GM23338 (cell line): ENCODE results near the gene ZFHX3. TPM values are rescaled to one million over a fixed set of nuclear protein-coding genes. Genes with fewer than 3 reads are reported as not detected.

Experiments
- CTCF ChIP-seq, 2 experiments: fragments of 200-600 bp in 1 of 2; sonication (generic) in 1 of 2; conservative IDR thresholded peaks; 2 replicates each; pipeline versions ENCODE4 v1.5.1 to v1.6.1; 2016 to 2017; ENCODE audit warnings: antibody characterized with exemption in 2 of 2, low read depth in 2 of 2, mild to moderate bottlenecking in 2 of 2, moderate library complexity in 1 of 2
- EZH2 ChIP-seq: fragments of 200-600 bp; sonication (generic); IDR thresholded peaks from one replicate; pipeline ENCODE4 v1.8.0; 2017; ENCODE audit warnings: antibody characterized with exemption, mild to moderate bottlenecking, low read depth; ENCODE audit not compliant: unreplicated experiment
- EZH2phosphoT487 ChIP-seq: fragments of 200-600 bp; sonication (generic); IDR thresholded peaks from one replicate; pipeline ENCODE4 v1.8.1; 2018; ENCODE audit warnings: antibody characterized with exemption; ENCODE audit not compliant: unreplicated experiment
- NANOG ChIP-seq: IDR thresholded peaks from 2 replicates; pipeline ENCODE4 v1.6.1; 2016; ENCODE audit warnings: antibody characterized with exemption, borderline replicate concordance
- POLR2AphosphoS5 ChIP-seq: IDR thresholded peaks from 2 replicates; pipeline ENCODE4 v1.6.1; 2016; ENCODE audit warnings: antibody characterized with exemption, low read depth
- STAT1 ChIP-seq: IDR thresholded peaks from one replicate; pipeline ENCODE4 v1.6.1; 2016; ENCODE audit warnings: antibody characterized with exemption; ENCODE audit not compliant: unreplicated experiment
- ZNF331 ChIP-seq: fragments of 250-450 bp; sonication (Bioruptor Pico); IDR thresholded peaks from 2 replicates; pipeline ENCODE4 v1.5.0; 2020; ENCODE audit warnings: low read depth, mild to moderate bottlenecking, moderate library complexity
- ZNF462 ChIP-seq: fragments of 250-450 bp; sonication (Bioruptor Pico); IDR thresholded peaks from 2 replicates; pipeline ENCODE4 v1.5.0; 2020; ENCODE audit warnings: mild to moderate bottlenecking, moderate library complexity
- polyA plus RNA-seq: library from polyadenylated mRNA; unstranded; fragments of >200 nt; fragmentation: Nextera tagmentation; extraction: Ambion mirVana; gene quantifications from 2 replicates; pipeline ENCODE4 v1.2.1, GENCODE V29; 2016
- total RNA-seq: library from RNA; depleted of rRNA; stranded (reverse); fragments of >200 nt; shearing (Covaris generic); gene quantifications from 2 replicates; pipeline ENCODE4 v1.2.3, GENCODE V29; 2014
- TF ChIP-seq, protein P1 (sequence below): IDR thresholded peaks from 2 replicates; pipeline ENCODE4 v1.6.1; 2016; ENCODE audit warnings: antibody characterized with exemption

ZFHX3 gene
- total and polyA plus RNA-seq, 2 experiments from 2014 or later, result 1.0 to 1.5 TPM

DNA sequence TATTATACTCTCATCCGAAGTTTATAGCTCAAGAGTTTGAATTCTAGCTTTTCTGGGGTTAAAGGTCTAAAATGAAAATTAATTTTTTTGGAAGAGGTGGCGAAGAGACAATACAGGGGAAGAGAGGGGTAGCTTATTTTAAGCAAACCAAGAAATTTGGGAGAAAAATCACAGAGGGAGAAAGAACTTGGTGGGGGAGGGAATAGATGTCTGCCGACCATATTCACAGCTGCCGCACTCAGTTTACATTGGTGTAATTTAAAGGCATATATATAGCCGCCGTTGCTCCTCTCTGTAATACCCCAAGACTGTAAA is 6.5 kb upstream of the ZFHX3 start (continued):
- TF ChIP-seq ZNF462 (CRISPR knock-in tag) (no peak), EZH2phosphoT487 (no peak), CTCF (conservative IDR thresholded peaks at IDR 0.05; ENCODE audit: low read depth in 2 of 2) (no peak), NANOG (no peak), POLR2AphosphoS5 (no peak), EZH2 (no peak), ZNF331 (CRISPR knock-in tag) (no peak), STAT1 (no peak)
- TF ChIP-seq, protein P1, sequence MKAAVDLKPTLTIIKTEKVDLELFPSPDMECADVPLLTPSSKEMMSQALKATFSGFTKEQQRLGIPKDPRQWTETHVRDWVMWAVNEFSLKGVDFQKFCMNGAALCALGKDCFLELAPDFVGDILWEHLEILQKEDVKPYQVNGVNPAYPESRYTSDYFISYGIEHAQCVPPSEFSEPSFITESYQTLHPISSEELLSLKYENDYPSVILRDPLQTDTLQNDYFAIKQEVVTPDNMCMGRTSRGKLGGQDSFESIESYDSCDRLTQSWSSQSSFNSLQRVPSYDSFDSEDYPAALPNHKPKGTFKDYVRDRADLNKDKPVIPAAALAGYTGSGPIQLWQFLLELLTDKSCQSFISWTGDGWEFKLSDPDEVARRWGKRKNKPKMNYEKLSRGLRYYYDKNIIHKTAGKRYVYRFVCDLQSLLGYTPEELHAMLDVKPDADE, result no peak
